CD4-positive, alpha-beta T cell (primary cell): ENCODE measurements around the gene CALML3. TPM values are rescaled to one million over a fixed set of nuclear protein-coding genes. Genes with fewer than 3 reads are reported as not detected.
A peak's percentile ranks its signal among the peaks of the same experiment; 100 is the strongest.

Experiments
- ATAC-seq: fragments of 200-7000 bp; cut with Tn5 transposase; one replicate; pipeline ENCODE4 v1.10.0; 2022; ENCODE audit warnings: mild to moderate bottlenecking; ENCODE audit not compliant: poor library complexity
- CTCF ChIA-PET: fragments of 350-600 bp; sonication (Branson Sonifier 250); formaldehyde crosslinking; loops from one replicate; lab custom pipeline; 2021; ENCODE audit warnings: antibody characterized with exemption, inconsistent platforms; lab: Charles Lee
- POLR2A ChIA-PET: fragments of 350-600 bp; sonication (Branson Sonifier 250); formaldehyde crosslinking; loops from one replicate; lab custom pipeline; 2021; ENCODE audit warnings: antibody characterized with exemption, inconsistent platforms; lab: Charles Lee
- DNase-seq, 14 experiments: peaks; one replicate each; pipeline ENCODE4 v3.0.0-alpha.2; 2013 to 2020; ENCODE audit warnings: mixed read lengths in 2 of 14
- H3K27ac ChIP-seq, 2 donors: one replicate each; pipeline versions ENCODE4 v1.5.1 to v1.7.0; 2013; ENCODE audit warnings: low read length in 2 of 2, low read depth in 1 of 2, mild to moderate bottlenecking in 1 of 2
- H3K27me3 ChIP-seq, 2 experiments: 1 replicate in 1 of 2; 2 replicates in 1 of 2; pipeline versions ENCODE4 v1.6.1 to v1.7.0; 2013; ENCODE audit warnings: low read length in 2 of 2, control low read depth in 1 of 2, mild to moderate bottlenecking in 1 of 2, moderate library complexity in 1 of 2; ENCODE audit not compliant: insufficient read depth in 2 of 2, control insufficient read depth in 1 of 2
- H3K36me3 ChIP-seq: one replicate; pipeline ENCODE4 v1.6.1; 2013; ENCODE audit warnings: low read length, control low read depth; ENCODE audit not compliant: insufficient read depth
- H3K4me1 ChIP-seq: one replicate; pipeline ENCODE4 v1.6.1; 2013; ENCODE audit warnings: low read length, control low read depth; ENCODE audit not compliant: insufficient read depth
- H3K4me3 ChIP-seq: one replicate; pipeline ENCODE4 v1.5.1; 2013; ENCODE audit warnings: mild to moderate bottlenecking, low read length, moderate library complexity
- H3K9me3 ChIP-seq, 2 experiments: 1 replicate in 1 of 2; 2 replicates in 1 of 2; pipeline versions ENCODE4 v1.6.1 to v1.7.0; 2013; ENCODE audit warnings: low read length in 2 of 2, mild to moderate bottlenecking in 2 of 2, control low read depth in 1 of 2, moderate library complexity in 1 of 2; ENCODE audit not compliant: control insufficient read depth in 1 of 2, insufficient read depth in 1 of 2
- H3K27ac Mint-ChIP-seq: one replicate; pipeline ENCODE4 v1.8.0; 2020; ENCODE audit warnings: mixed read lengths
- H3K27me3 Mint-ChIP-seq: one replicate; pipeline ENCODE4 v1.8.0; 2021; ENCODE audit warnings: mixed read lengths
- H3K36me3 Mint-ChIP-seq: one replicate; pipeline ENCODE4 v1.8.0; 2021; ENCODE audit warnings: low read depth, mixed read lengths
- H3K4me1 Mint-ChIP-seq: one replicate; pipeline ENCODE4 v1.8.0; 2021; ENCODE audit warnings: low read depth, mixed read lengths
- H3K4me3 Mint-ChIP-seq: one replicate; pipeline ENCODE4 v1.8.0; 2020; ENCODE audit warnings: mild to moderate bottlenecking, mixed read lengths
- H3K9me3 Mint-ChIP-seq: one replicate; pipeline ENCODE4 v1.8.0; 2020; ENCODE audit warnings: mixed read lengths
- CTCF ChIP-seq: fragments of 200-600 bp; IDR thresholded peaks from one replicate; pipeline ENCODE4 v1.8.0; 2022; ENCODE audit warnings: antibody characterized with exemption, mild to moderate bottlenecking
- intact Hi-C, 2 experiments: fragments of 100-400 bp; cut with DNase I in 1 of 2; cut with micrococcal nuclease in 1 of 2; formaldehyde crosslinking; loops; one replicate each; pipeline versions ENCODE4 v1.15.1 to v1.9.0; 2023 to 2025; cut with DNase I, micrococcal nuclease
- total RNA-seq, 174 experiments: library from RNA in 2 of 174; stranded (reverse) in 2 of 174; gene quantifications; one replicate each; pipeline ENCODE4 v1.2.3 and lab custom pipeline; 2021 to 2026

The CALML3 gene
- total RNA-seq, 2 experiments from 2014 or later, result not detected

- Histone ChIP-seq H3K4me1 (no peaks in the 10 kb centered on the region), H3K36me3 (no peaks in the 10 kb centered on the region), H3K27me3 (no peaks in the 10 kb centered on the region), H3K27ac (no peak overlapping the region), H3K4me3 (no peak overlapping the region), H3K9me3 (peaks cover 3 to 18% of the 10 kb centered on the region in 2 experiments)
- H3K27me3 Mint-ChIP-seq, result no peaks in the 10 kb centered on the region
- intact Hi-C loops, result no loop called here
- H3K4me1 Mint-ChIP-seq, result no peaks in the 10 kb centered on the region
- peaks cover 2% of the 10 kb centered on the region for H3K9me3 Mint-ChIP-seq
- no peak overlapping the region for H3K4me3 Mint-ChIP-seq
- DNase-seq (no peak), ATAC-seq (no peak)
- no peak for TF ChIP-seq CTCF
- H3K27ac Mint-ChIP-seq, result no peak overlapping the region
- CTCF ChIA-PET, result no interaction called here
- peaks cover 9% of the 10 kb centered on the region for H3K36me3 Mint-ChIP-seq
- POLR2A ChIA-PET, result interaction anchor here (0.9 kb wide), 1 partner anchor 24 kb away, joined by 4 read pairs; no protein-coding TSS in a partner anchor
These were observed 17.3 kb downstream of the CALML3 start for GRCh38 chr10:5542100-5542499.

- POLR2A ChIA-PET, result no interaction called here
- no peak for ATAC-seq
- TF ChIP-seq CTCF, result no peak
These were observed 18.9 kb downstream of the CALML3 start for GRCh38 chr10:5543623-5544022.

GRCh38 chr10:5544216-5544805 is 19.6 kb downstream of the CALML3 start:
- Mint-ChIP-seq H3K4me3 (no peak overlapping the region), H3K4me1 (no peaks in the 10 kb centered on the region), H3K27me3 (no peaks in the 10 kb centered on the region), H3K9me3 (peaks cover 2% of the 10 kb centered on the region), H3K27ac (no peak overlapping the region), H3K36me3 (peaks cover 9% of the 10 kb centered on the region)
- peaks cover 3 to 18% of the 10 kb centered on the region in 2 experiments for H3K9me3 ChIP-seq
- no peaks in the 10 kb centered on the region for H3K36me3 ChIP-seq
- ChIA-PET CTCF (no interaction called here), POLR2A (no interaction called here)
- DNase-seq (peak in 1 of 14 experiments; percentile 8), ATAC-seq (no peak)
- no peak overlapping the region for H3K27ac ChIP-seq
- no peaks in the 10 kb centered on the region for H3K27me3 ChIP-seq
- H3K4me1 ChIP-seq, result peaks cover 18% of the 10 kb centered on the region
- no peak overlapping the region for H3K4me3 ChIP-seq
- TF ChIP-seq CTCF, result no peak
- intact Hi-C loops, result no loop called here

More at GRCh38 chr10:5543623-5544022, 18.9 kb downstream of the CALML3 start:
- no peaks in the 10 kb centered on the region for H3K4me1 Mint-ChIP-seq
- no peaks in the 10 kb centered on the region for H3K27me3 Mint-ChIP-seq
- Histone ChIP-seq H3K9me3 (peaks cover 3 to 18% of the 10 kb centered on the region in 2 experiments), H3K36me3 (no peaks in the 10 kb centered on the region), H3K4me3 (no peak overlapping the region), H3K4me1 (peaks cover 11% of the 10 kb centered on the region), H3K27ac (no peak overlapping the region), H3K27me3 (no peaks in the 10 kb centered on the region)
- intact Hi-C loops, result no loop called here
- DNase-seq, result no peak
- peaks cover 9% of the 10 kb centered on the region for H3K36me3 Mint-ChIP-seq
- no peak overlapping the region for H3K27ac Mint-ChIP-seq
- peaks cover 2% of the 10 kb centered on the region for H3K9me3 Mint-ChIP-seq
- CTCF ChIA-PET, result interaction anchor here (1.4 kb wide), 1 partner anchor 13 kb away, joined by 3 read pairs; no protein-coding TSS in a partner anchor
- H3K4me3 Mint-ChIP-seq, result no peak overlapping the region
